GM18526 (cell line): Measurements from ENCODE around the gene ESRRB.

Source experiments
- POLR2A ChIP-seq: IDR thresholded peaks from 3 replicates; pipeline ENCODE4 v1.6.1; 2011; ENCODE audit not compliant: insufficient read length; ENCODE audit errors: extremely low read depth

ESRRB gene

DNA sequence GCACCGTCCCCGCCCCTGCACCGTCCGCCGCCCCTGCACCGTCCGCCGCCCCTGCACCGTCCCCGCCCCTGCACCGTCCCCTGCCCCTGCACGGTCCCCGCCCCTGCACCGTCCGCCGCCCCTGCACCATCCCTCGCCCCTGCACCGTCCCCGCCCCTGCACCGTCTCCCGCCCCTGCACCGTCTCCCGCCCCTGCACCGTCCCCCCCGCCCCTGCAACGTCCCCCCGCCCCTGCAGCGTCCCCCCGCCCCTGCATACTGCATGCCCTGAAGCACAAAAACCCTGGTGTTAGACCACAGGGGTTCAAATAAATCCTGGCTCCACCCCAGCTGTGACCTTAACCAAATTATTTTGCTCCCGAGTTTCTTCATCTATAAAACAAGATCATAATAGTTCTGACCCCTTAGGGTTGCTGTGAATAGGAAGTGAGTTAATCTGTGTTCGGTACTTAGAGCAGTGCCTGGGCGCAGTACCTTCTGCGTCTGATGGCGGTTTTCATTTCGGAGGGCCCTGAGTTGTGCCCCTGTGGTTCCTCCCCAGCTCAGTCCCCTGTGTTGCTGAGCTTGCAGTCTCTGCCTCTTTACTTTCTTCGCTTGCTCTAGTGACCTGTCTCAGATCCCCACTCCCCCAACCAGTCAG is 38.1 kb downstream of the ESRRB start:
- no peak for TF ChIP-seq POLR2A

DNA sequence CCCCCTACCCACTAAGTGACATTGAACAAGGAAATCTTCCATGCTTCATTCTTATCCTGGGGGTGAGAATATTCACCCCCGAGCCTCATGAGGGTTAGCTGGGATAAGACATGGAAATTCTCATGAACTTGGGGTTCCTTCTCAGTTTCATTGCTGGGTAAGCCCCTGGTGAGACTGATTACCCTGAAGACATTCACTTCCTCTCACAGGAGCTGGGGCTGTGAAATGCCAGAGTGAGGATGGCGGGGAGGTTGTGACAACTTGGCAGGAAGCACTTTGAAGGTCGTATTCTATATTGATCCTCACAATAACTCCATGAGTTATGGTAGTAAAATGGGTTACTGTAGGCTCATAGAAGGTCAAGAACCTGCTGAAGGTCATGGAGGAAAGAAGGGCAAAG is 43.5 kb downstream of the ESRRB start:
- TF ChIP-seq POLR2A, result no peak

DNA sequence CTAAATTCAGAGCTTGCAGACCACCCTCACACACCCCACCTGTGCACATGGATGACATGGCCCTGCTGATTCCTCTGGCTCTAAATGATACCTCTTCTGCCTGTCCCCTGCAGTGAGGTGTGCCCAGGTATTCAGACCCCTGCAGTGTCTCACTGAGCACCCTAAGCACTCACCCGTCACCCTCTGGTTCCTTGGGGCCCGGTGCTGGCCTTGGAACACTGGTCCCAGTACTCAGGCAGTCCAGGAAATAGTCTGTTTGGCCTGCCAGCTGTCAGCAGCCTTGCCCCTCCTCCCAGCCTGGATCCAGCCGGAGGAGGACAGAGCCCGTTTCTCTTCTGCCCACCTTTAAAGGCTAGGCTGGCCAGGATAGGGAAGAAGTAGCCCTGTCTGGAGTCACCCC is 44.9 kb downstream of the ESRRB start:
- TF ChIP-seq POLR2A, result no peak

GRCh38 chr14:76421662-76422061 is 45.7 kb downstream of the ESRRB start:
- no peak for TF ChIP-seq POLR2A

DNA sequence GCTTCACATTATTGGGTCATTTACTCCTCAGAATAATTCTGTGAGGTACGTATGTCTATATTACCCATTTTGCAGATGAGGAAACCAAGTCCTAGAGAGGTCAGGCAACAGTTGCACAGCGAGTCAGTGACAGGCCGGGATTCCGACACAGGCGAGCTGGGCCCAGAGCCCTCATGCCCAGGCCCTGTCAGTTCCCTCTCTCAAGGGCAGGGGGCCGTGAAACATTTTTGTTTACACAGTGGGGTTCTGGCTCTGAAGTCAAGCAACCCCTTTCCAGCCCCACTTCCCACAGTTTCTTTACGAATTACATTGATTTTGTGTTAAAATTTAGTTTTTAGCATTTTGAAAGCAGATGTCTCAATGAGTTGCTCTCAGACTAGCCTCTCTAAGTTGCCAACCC is 46.7 kb downstream of the ESRRB start:
- TF ChIP-seq POLR2A, result no peak

DNA sequence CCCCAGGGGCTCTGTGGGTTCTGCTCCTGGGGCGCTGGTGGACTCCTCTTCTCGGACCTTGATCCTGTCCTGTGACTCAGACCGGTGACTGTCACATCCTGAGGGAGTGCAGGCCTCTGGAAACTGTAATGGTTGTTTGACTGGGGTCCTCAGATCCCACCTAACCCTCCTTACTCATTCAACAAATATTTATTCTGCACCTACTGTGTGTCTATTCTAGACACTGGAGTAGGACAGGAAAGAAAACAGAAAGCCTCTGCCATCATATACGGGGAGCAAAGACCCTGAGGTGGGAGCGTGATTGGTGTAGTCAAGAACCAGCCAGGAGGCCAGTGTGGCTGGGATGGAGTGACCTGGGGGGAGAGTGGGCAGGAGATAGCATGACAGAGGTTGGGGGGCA is 47.6 kb downstream of the ESRRB start:
- no peak for TF ChIP-seq POLR2A

DNA sequence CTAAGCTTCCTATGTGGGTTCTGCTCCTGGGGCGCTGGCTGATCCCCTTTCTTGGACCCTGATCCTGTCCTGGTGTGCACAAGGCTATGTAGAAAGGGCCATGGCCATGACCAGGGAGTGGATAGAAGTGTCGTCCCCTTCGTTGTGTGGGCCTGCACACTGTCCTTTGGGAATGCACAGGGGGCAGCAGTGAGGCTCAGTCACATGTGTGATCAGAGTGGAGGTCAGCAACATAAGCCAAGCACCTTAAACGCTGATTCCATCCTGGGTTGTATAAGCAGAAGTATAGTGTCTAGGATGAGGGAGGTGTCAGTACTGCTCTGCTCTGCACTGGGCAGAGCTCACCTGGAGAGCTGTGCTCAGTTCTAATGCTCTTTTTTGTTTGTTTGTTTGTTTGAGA is 48.4 kb downstream of the ESRRB start:
- TF ChIP-seq POLR2A, result no peak

DNA sequence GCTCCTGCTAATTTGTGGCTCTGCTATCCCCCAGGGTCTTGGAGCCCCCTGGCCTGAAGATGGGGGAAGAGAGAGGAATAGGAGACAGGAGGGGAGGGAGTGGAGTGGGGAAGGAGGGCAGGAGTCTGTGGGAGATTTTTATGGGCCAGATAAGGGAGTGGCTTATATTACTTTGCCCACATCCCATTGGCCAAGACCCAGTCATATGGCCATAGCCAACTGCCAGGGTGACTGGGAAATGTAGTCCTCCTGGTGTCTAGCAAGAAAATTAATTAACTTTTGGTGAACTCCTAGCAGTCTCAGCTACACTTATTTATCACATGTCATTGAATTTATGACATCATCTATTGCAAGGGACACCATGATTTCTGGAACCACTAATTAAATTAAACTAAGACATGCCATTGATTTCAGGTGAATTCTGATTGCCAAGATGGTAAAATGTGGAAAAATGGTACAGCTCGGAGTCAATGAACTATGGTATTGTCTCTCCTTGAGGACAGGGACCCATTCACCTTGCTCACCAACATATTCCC is 50.3 kb downstream of the ESRRB start:
- no peak for TF ChIP-seq POLR2A

DNA sequence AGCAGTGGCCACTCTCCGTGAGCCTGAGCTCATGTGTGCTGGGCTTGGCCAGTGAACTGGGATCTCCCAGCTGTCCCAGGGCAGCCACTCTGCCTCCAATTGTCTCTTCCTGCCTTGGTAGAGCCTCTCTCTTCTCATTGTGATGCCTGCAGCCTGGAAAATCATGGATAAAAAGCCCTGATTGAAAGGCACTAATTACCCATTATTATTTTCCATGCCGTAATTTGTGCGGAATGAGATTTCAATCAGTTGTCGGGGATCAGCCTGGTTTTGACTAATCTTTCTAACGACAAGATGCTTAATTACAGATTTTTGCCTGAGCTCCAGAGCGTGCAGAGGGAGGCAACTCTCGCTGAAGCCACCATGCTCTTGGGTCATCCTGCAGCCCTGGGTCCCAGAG is 52.7 kb downstream of the ESRRB start:
- TF ChIP-seq POLR2A, result no peak

DNA sequence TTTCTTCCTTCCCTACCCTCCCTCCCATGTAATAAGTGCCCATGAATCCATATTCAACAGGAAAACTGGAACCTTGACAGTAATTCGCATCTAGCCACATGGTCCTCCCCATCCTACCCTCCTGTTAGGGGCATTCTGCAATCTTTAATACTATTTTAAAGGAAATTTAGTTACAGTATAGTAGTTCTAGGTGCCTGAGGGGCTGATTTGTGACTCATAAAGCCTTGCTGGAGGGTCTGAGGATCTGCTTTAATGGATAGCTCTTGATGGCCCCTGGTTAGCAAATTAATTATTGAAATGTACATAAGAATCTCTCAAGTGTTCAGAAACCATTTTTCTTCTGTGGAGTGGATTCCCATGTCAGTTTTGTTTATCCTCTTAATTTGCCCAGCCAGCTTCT is 54.1 kb downstream of the ESRRB start:
- no peak for TF ChIP-seq POLR2A

GRCh38 chr14:76430475-76430980 is 54.6 kb downstream of the ESRRB start:
- TF ChIP-seq POLR2A, result no peak

GRCh38 chr14:76431538-76431937 is 55.6 kb downstream of the ESRRB start:
- no peak for TF ChIP-seq POLR2A

DNA sequence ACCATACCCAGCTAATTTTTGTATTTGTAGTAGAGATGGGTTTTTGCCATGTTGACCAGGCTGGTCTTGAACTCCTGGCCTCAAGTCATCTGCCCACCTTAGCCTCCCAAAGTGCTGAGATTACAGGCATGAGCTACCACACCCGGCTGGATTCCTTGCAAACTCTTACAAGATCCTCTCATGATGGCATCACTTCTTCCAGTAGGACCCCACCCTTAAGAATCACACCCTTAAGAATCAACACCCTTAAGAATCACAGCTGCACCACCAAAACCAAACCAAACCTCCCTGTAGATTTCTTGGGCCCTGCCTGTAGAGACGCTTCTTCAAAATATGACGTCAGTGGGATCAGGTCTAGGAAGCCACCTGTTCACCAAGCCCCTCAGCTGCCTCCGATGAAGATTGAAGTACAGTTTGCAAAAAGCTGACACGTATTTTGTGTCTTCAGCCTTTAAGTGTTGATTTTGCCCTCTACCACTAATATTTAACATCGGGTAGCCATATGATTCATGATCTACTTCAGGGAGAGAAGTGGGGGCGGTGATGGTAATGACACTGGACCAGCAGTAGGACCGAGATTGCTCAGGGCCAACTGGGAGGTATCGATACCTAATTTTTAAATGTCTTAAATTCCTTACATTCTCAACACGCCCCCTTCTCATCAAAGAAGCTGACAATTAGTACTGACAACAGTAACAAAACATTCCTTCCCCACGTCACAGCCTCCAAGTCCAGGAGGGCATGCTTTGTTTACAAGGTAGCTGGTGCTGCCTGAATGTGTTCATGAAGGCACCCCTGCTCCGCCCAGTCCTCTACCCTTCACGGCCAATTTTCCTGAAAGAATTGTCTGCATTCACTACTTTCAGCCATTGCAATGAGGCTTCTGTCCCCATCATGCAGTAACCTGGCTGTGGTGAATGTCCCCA is 57.2 kb downstream of the ESRRB start:
- TF ChIP-seq POLR2A, result no peak

- no peak for TF ChIP-seq POLR2A
These were observed 58.3 kb downstream of the ESRRB start for GRCh38 chr14:76434220-76434619.

GRCh38 chr14:76439237-76439775 is 63.4 kb downstream of the ESRRB start:
- TF ChIP-seq POLR2A, result no peak

- TF ChIP-seq POLR2A, result no peak
These were observed 70.5 kb downstream of the ESRRB start for GRCh38 chr14:76446486-76446885.
